ENCODE results near the gene DDX39A.
A peak's percentile ranks its signal among the peaks of the same experiment; 100 is the strongest.
"Not testable (repeated sequence)": the region's sequence is repeated elsewhere in the genome, so short reads cannot be mapped to it uniquely, and the experiment has no call there.

The DDX39A gene

GRCh38 chr19:14375055-14375581 is 44.0 kb downstream of the DDX39A start:
- no peaks in the 10 kb centered on the region for H3K9me3 ChIP-seq (ENCODE audit: control insufficient read depth, insufficient read depth, low read length)
- peaks cover 10% of the 10 kb centered on the region for H3K4me1 ChIP-seq (ENCODE audit: insufficient read depth, low read length)
- no peak overlapping the region for H3K9ac ChIP-seq (ENCODE audit: low read depth, low read length)
- no peaks in the 10 kb centered on the region for H3K36me3 ChIP-seq (ENCODE audit: insufficient read depth, low read length)

- peaks cover 12% of the 10 kb centered on the region for H3K4me1 ChIP-seq (ENCODE audit: insufficient read depth, low read length)
- not testable (repeated sequence) for H3K36me3 ChIP-seq (ENCODE audit: insufficient read depth, low read length); H3K9ac ChIP-seq (ENCODE audit: low read depth, low read length); H3K9me3 ChIP-seq (ENCODE audit: control insufficient read depth, insufficient read depth, low read length)
Measured at GRCh38 chr19:14374313-14374712, 44.8 kb downstream of the DDX39A start.

- H3K9ac ChIP-seq (ENCODE audit: low read depth, low read length); H3K36me3 ChIP-seq (ENCODE audit: insufficient read depth, low read length); H3K9me3 ChIP-seq (ENCODE audit: control insufficient read depth, insufficient read depth, low read length); H3K4me1 ChIP-seq (ENCODE audit: insufficient read depth, low read length): not testable (repeated sequence)
Measured at GRCh38 chr19:14372384-14373077, 46.6 kb downstream of the DDX39A start.

GRCh38 chr19:14371301-14371821 is 47.8 kb downstream of the DDX39A start:
- Histone ChIP-seq H3K9ac (ENCODE audit: low read depth, low read length) (no peak overlapping the region), H3K4me1 (ENCODE audit: insufficient read depth, low read length) (peaks cover 11% of the 10 kb centered on the region; the same call in 1 of the 2 replicates), H3K36me3 (ENCODE audit: insufficient read depth, low read length) (no peaks in the 10 kb centered on the region), H3K9me3 (ENCODE audit: control insufficient read depth, insufficient read depth, low read length) (no peaks in the 10 kb centered on the region)

DNA sequence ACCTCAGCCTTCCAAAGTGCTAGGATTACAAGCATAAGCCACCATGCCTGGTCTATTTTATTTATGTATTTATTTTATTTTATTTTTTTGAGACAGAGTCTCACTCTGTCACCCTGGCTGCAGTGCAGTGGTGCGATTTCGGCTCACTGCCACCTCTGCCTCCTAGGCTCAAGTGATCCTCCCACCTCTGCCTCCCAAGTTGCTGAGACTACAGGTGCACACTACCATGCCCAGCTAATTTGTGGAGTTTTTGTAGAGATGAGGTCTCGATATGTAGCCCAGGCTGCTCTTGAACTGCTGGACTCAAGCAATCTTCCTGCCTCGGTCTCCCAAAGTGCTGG is 48.2 kb downstream of the DDX39A start:
- no peaks in the 10 kb centered on the region for H3K36me3 ChIP-seq (ENCODE audit: insufficient read depth, low read length)
- peaks cover 12% of the 10 kb centered on the region; the same call in 1 of the 2 replicates for H3K4me1 ChIP-seq (ENCODE audit: insufficient read depth, low read length)
- no peaks in the 10 kb centered on the region for H3K9me3 ChIP-seq (ENCODE audit: control insufficient read depth, insufficient read depth, low read length)
- H3K9ac ChIP-seq (ENCODE audit: low read depth, low read length) = no peak overlapping the region

GRCh38 chr19:14370169-14370939 is 48.8 kb downstream of the DDX39A start:
- Histone ChIP-seq H3K9me3 (ENCODE audit: control insufficient read depth, insufficient read depth, low read length) (no peaks in the 10 kb centered on the region), H3K36me3 (ENCODE audit: insufficient read depth, low read length) (no peaks in the 10 kb centered on the region), H3K9ac (ENCODE audit: low read depth, low read length) (no peak overlapping the region), H3K4me1 (ENCODE audit: insufficient read depth, low read length) (peaks cover 12% of the 10 kb centered on the region; the same call in 1 of the 2 replicates)

DNA sequence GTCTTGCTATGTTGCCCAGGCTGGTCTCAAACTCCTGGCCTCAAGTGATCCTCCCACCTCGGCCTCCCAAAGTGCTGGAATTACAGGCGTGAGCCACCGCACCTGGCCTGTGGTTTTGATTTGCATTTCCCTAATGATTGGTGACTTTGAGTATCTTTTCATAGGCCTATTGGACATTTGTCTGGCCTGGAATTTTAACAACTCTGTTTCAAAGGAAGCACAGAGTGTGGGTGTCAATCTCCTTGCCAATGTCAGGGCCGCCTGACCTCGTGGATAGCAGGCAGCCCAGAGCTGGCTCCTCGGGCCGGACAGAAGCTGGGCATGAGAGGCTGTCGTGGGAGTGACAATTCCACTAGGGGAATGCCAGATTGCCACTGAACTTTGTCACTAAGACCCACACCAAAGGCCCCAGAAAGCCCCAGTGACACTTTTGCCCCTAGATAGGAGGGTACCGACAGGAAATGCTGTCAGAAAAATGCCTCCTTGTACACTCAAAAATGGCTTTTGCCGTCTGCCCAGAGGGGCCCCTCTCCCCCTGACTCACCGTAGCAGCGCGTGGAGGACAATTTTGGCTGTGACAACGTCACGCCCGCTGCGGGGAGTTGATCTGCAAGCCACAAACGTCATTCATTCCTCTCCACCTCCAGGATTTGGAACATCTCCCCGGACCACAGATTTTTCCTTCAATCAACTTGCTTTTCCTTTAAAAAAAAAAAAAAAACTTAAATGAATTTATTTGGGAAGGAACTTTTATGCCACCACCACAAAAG is 49.6 kb downstream of the DDX39A start:
- no peaks in the 10 kb centered on the region for H3K36me3 ChIP-seq (ENCODE audit: insufficient read depth, low read length)
- H3K9me3 ChIP-seq (ENCODE audit: control insufficient read depth, insufficient read depth, low read length) = no peaks in the 10 kb centered on the region
- H3K4me1 ChIP-seq (ENCODE audit: insufficient read depth, low read length) = peaks cover 12% of the 10 kb centered on the region; the same call in 1 of the 2 replicates
- no peak overlapping the region for H3K9ac ChIP-seq (ENCODE audit: low read depth, low read length)

- no peaks in the 10 kb centered on the region for H3K36me3 ChIP-seq (ENCODE audit: insufficient read depth, low read length)
- no peaks in the 10 kb centered on the region for H3K9me3 ChIP-seq (ENCODE audit: control insufficient read depth, insufficient read depth, low read length)
- H3K9ac ChIP-seq (ENCODE audit: low read depth, low read length) = no peak overlapping the region
- peaks cover 12% of the 10 kb centered on the region; the same call in 1 of the 2 replicates for H3K4me1 ChIP-seq (ENCODE audit: insufficient read depth, low read length)
Measured at GRCh38 chr19:14368011-14368513, 51.1 kb downstream of the DDX39A start.

DNA sequence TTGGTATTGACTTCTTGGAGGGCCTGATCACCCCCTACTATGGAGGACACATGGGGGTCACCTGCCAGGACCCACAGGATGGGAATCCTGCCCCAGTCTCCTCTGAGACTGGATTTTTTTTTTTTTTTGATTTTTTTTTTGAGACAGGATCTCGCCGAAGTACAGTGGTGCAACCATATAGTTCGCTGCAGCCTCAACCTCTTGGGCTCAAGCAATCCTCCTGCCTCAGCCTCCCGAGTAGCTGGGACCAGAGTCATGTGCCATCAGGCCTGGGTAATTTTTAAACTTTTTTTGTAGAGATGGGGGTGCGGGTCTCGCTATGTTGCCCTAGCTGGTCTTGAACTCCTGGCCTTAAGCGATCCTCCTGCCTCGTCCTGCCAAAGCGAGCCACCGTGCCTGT is 52.1 kb downstream of the DDX39A start:
- Histone ChIP-seq H3K36me3 (ENCODE audit: insufficient read depth, low read length) (no peaks in the 10 kb centered on the region), H3K9me3 (ENCODE audit: control insufficient read depth, insufficient read depth, low read length) (no peaks in the 10 kb centered on the region), H3K4me1 (ENCODE audit: insufficient read depth, low read length) (peaks cover 9% of the 10 kb centered on the region; the same call in 1 of the 2 replicates), H3K9ac (ENCODE audit: low read depth, low read length) (0 out of 2 replicates have a peak overlapping the region, but pooled peaks have one; percentile 12)

DNA sequence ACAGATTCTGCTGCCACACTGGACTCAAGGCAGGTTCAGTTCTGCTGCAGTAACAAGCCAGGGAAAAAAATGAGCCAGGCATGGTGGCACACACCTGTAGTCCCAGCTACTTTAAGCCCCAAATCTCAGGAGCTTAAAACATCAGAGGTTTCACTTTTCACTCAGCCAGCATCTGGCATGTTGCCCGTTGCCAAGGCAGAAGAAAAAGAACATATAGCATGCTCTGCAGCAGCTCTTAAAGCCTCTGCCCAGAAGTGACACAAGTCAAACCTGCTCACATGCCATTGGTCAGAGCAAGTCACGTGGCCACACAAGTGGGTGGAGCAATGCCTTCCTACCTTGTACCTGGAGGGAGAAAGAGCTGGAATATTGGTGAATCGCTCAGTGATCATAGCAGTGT is 52.6 kb downstream of the DDX39A start:
- H3K9ac ChIP-seq (ENCODE audit: low read depth, low read length) = 0 out of 2 replicates have a peak overlapping the region, but pooled peaks have one; percentile 12
- no peaks in the 10 kb centered on the region for H3K9me3 ChIP-seq (ENCODE audit: control insufficient read depth, insufficient read depth, low read length)
- peaks cover 9% of the 10 kb centered on the region; the same call in 1 of the 2 replicates for H3K4me1 ChIP-seq (ENCODE audit: insufficient read depth, low read length)
- no peaks in the 10 kb centered on the region for H3K36me3 ChIP-seq (ENCODE audit: insufficient read depth, low read length)

GRCh38 chr19:14364098-14364443 is 55.1 kb downstream of the DDX39A start:
- H3K9me3 ChIP-seq (ENCODE audit: control insufficient read depth, insufficient read depth, low read length); H3K36me3 ChIP-seq (ENCODE audit: insufficient read depth, low read length); H3K4me1 ChIP-seq (ENCODE audit: insufficient read depth, low read length): not testable (repeated sequence)
- peak overlapping the region; percentile 51 for H3K9ac ChIP-seq (ENCODE audit: low read depth, low read length)

DNA sequence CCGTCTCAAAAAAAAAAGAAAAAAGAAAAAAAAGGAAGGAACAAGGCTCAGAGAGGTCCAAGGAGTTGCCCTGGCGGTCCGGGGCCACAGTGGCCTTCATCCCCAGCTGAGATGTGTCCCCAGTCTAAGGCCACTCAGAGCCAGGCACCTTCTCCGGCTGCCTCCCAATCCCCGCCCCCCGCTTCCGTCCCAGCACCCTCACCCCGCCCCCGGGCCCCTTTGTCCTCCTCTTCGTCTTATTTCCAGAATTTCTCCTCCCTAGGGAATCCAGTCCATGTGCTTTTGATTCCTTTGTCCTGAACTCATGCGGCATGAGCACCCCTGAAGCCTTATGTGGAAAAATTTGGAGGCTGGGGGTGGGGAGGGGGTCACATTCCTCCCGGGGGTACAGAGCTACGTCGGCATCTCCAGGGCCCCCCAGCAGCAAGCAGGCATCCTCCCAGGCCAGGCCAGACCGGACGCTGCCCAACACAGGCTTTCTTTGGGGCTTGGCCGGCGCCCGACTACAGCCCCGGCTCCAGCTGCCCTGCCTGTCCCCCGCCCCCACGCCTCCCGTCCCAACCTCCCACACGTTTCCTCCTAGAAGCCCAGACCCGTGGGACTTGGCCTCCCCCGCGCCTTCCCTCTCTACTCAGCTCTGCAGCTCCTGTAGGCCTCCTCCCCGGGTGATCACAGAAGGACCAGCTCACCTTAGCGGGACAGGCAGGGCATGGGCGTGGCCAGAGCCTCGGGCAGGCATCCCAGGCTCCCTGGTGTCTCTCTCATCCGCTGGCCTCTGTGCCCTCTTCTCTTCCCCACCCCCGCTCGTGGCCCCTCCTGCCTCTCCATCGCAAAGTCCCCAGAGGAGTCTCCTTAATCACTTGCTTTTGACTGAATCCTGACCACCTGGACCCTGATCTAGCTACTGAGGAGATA is 55.7 kb downstream of the DDX39A start:
- Histone ChIP-seq H3K9ac (ENCODE audit: low read depth, low read length) (peak overlapping the region; percentile 51), H3K4me1 (ENCODE audit: insufficient read depth, low read length) (peaks cover 7% of the 10 kb centered on the region; the same call in 1 of the 2 replicates), H3K9me3 (ENCODE audit: control insufficient read depth, insufficient read depth, low read length) (no peaks in the 10 kb centered on the region), H3K36me3 (ENCODE audit: insufficient read depth, low read length) (no peaks in the 10 kb centered on the region)

- Histone ChIP-seq H3K4me1 (ENCODE audit: insufficient read depth, low read length) (peaks cover 6% of the 10 kb centered on the region; the same call in 1 of the 2 replicates), H3K9me3 (ENCODE audit: control insufficient read depth, insufficient read depth, low read length) (no peaks in the 10 kb centered on the region), H3K36me3 (ENCODE audit: insufficient read depth, low read length) (no peaks in the 10 kb centered on the region), H3K9ac (ENCODE audit: low read depth, low read length) (no peak overlapping the region)
Measured at GRCh38 chr19:14361824-14362223, 57.3 kb downstream of the DDX39A start.
